Subcutaneous adipose tissue (tissue), 4 donors: ENCODE measurements around the gene MTAP. TPM values are rescaled to one million over a fixed set of nuclear protein-coding genes. Genes with fewer than 3 reads are reported as not detected.

Experiments
- CTCF ChIP-seq: fragments of 450-650 bp; IDR thresholded peaks from one replicate; pipeline ENCODE4 v1.5.1; 2016; ENCODE audit warnings: low read depth, mild to moderate bottlenecking, control low read depth, antibody characterized with exemption, moderate library complexity
- total RNA-seq, 4 donors: library from RNA; depleted of rRNA; stranded (reverse); fragments of >200 nt; gene quantifications; one replicate each; pipeline ENCODE4 v1.1.0, GENCODE V29; 2016

Gene MTAP
- 10 to 100 TPM; 17.7 to 22.8 (median 20.6) TPM for total RNA-seq

DNA sequence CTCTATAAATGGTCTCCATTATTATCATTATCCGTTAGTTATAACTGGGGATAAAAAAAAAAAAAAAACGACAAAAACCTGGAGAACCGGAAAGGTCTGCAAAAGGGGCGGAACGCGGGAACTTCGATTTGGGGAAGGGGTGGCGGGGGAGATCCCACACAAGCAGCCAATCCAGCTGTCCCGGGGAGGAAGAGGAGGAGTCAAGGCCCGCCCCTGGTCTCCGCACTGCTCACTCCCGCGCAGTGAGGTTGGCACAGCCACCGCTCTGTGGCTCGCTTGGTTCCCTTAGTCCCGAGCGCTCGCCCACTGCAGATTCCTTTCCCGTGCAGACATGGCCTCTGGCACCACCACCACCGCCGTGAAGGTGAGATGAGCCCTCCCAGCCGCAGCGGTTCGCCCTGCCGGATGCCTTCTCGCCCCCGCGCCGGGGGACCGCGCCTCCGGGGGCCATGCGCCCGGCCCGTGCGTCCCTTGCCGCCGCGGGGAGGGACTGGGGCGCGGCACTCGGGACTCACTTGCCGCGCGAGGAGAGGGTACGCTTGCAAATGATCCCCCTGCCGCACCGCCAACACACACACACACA lies at the start of gene MTAP:
Gene MTAP, plus strand, starts transcription at position 219 of the 583 bp plus-strand sequence. Its CDS starts 113 bp downstream, at position 332.
- TF ChIP-seq CTCF = no peak

- no peak for TF ChIP-seq CTCF
Measured at GRCh38 chr9:21753523-21753922, 48.9 kb upstream of the MTAP start.

DNA sequence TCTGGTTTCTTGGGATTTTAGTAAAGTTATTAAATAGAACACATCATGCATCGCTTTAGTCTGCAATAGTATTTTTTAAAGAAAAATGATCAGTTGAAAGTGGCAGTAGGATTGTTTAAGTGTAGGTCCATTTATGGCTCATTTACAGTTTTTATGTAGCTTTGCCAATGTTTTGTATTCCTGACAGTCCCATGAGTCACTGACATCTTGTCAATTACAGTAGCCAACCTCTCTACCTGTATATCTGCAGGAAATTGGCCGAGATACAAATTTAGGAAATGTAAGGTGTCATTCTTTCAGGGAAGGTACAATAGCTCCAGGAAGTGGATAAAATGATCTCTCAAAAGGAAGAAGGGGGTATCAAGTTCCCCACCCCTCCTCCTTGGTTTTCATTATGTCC lies 47.7 kb upstream of the MTAP start:
- TF ChIP-seq CTCF = no peak

- no peak for TF ChIP-seq CTCF
Measured at GRCh38 chr9:21758540-21758939, 43.9 kb upstream of the MTAP start.

- no peak for TF ChIP-seq CTCF
Measured at GRCh38 chr9:21761309-21761901, 41.0 kb upstream of the MTAP start.

GRCh38 chr9:21762064-21762463 lies 40.4 kb upstream of the MTAP start:
- TF ChIP-seq CTCF = no peak

DNA sequence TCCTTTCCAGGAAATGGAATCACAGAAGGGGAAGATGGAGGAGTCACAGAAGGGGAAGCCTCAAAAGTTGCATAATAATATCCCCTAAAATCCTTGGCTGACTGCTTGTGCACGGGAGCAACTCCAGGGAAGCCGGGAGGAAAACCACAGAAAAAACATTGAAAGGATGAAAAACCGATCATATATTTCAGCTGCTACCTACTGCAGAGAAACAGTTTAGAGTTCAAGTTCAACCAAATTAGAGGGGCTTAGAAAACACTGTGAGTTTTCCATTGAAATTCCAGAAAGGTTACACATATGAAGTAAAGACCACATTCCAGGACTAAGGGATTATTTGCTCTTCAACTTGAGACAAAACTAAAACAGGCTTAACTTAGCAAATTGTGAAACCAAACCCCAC lies 37.6 kb upstream of the MTAP start:
- TF ChIP-seq CTCF = no peak
